HCT116 (cell line): ENCODE measurements around the gene MYO16.

Experiments used
- CBX3 ChIP-seq: IDR thresholded peaks from 2 replicates; pipeline ENCODE4 v1.6.1; 2012; ENCODE audit warnings: low read depth
- CEBPB ChIP-seq: IDR thresholded peaks from 2 replicates; pipeline ENCODE4 v1.6.1; 2012; ENCODE audit warnings: low read depth
- EZH2 ChIP-seq: fragments of 200-600 bp; sonication (generic); IDR thresholded peaks from 2 replicates; pipeline ENCODE4 v1.6.1; 2017; ENCODE audit warnings: antibody characterized with exemption, mixed run types
- POLR2A ChIP-seq: IDR thresholded peaks from 2 replicates; pipeline ENCODE4 v1.7.0; 2011; ENCODE audit warnings: borderline replicate concordance; ENCODE audit not compliant: insufficient read depth, insufficient read length; ENCODE audit errors: extremely low read depth
- RAD21 ChIP-seq: IDR thresholded peaks from 2 replicates; pipeline ENCODE4 v1.6.1; 2012; ENCODE audit warnings: low read depth, mild to moderate bottlenecking
- SP1 ChIP-seq: IDR thresholded peaks from 2 replicates; pipeline ENCODE4 v1.6.1; 2012; ENCODE audit warnings: low read depth
- SRF ChIP-seq: IDR thresholded peaks from 2 replicates; pipeline ENCODE4 v1.6.1; 2012; ENCODE audit warnings: low read depth
- YY1 ChIP-seq: IDR thresholded peaks from 2 replicates; pipeline ENCODE4 v1.6.1; 2011; ENCODE audit warnings: low read length, low read depth, moderate library complexity, mild to moderate bottlenecking; ENCODE audit not compliant: insufficient replicate concordance; ENCODE audit errors: extremely low read depth
- TF ChIP-seq, protein P1 (sequence below): IDR thresholded peaks from 2 replicates; pipeline ENCODE4 v1.6.1; 2012; ENCODE audit warnings: low read depth
- TF ChIP-seq, protein P2 (sequence below), 3 experiments: fragments of 200-600 bp in 1 of 3; sonication (generic) in 1 of 3; IDR thresholded peaks in 2 of 3; conservative IDR thresholded peaks in 1 of 3; 2 replicates each; pipeline ENCODE4 v1.5.1; 2012 to 2017; ENCODE audit warnings: low read depth in 2 of 3, low read length in 2 of 3, antibody characterized with exemption in 1 of 3, borderline replicate concordance in 1 of 3, control low read depth in 1 of 3, mild to moderate bottlenecking in 1 of 3, mixed read lengths in 1 of 3, mixed run types in 1 of 3, moderate library complexity in 1 of 3; ENCODE audit not compliant: insufficient read depth in 1 of 3
- TF ChIP-seq, protein P3 (sequence below): IDR thresholded peaks from 2 replicates; pipeline ENCODE4 v1.6.1; 2012

DNA sequence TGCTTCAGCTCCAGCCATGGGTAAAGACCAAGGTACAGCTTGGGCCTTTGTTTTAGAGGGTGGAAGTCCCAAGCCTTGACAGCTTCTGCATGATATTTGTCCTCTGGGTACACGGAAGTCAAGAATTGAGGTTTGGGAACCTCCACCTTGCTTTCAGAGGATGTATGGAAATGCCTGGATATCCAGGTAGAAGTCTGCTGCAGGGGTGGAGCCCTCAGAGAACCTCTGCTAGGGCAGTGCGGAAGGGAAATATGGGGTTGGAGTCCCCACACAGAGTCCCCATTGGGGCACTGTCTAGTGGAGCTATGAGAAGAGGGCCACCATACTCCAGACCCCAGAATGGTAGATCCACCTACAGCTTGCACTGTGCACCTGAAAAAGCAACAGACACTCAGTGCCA is 23.0 kb upstream of the MYO16 start:
- TF ChIP-seq POLR2A (no peak), RAD21 (no peak), CEBPB (no peak), CBX3 (no peak), YY1 (no peak), SRF (no peak), EZH2 (no peak), SP1 (no peak)
- TF ChIP-seq, protein P1, sequence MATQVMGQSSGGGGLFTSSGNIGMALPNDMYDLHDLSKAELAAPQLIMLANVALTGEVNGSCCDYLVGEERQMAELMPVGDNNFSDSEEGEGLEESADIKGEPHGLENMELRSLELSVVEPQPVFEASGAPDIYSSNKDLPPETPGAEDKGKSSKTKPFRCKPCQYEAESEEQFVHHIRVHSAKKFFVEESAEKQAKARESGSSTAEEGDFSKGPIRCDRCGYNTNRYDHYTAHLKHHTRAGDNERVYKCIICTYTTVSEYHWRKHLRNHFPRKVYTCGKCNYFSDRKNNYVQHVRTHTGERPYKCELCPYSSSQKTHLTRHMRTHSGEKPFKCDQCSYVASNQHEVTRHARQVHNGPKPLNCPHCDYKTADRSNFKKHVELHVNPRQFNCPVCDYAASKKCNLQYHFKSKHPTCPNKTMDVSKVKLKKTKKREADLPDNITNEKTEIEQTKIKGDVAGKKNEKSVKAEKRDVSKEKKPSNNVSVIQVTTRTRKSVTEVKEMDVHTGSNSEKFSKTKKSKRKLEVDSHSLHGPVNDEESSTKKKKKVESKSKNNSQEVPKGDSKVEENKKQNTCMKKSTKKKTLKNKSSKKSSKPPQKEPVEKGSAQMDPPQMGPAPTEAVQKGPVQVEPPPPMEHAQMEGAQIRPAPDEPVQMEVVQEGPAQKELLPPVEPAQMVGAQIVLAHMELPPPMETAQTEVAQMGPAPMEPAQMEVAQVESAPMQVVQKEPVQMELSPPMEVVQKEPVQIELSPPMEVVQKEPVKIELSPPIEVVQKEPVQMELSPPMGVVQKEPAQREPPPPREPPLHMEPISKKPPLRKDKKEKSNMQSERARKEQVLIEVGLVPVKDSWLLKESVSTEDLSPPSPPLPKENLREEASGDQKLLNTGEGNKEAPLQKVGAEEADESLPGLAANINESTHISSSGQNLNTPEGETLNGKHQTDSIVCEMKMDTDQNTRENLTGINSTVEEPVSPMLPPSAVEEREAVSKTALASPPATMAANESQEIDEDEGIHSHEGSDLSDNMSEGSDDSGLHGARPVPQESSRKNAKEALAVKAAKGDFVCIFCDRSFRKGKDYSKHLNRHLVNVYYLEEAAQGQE = no peak
- TF ChIP-seq, protein P2, sequence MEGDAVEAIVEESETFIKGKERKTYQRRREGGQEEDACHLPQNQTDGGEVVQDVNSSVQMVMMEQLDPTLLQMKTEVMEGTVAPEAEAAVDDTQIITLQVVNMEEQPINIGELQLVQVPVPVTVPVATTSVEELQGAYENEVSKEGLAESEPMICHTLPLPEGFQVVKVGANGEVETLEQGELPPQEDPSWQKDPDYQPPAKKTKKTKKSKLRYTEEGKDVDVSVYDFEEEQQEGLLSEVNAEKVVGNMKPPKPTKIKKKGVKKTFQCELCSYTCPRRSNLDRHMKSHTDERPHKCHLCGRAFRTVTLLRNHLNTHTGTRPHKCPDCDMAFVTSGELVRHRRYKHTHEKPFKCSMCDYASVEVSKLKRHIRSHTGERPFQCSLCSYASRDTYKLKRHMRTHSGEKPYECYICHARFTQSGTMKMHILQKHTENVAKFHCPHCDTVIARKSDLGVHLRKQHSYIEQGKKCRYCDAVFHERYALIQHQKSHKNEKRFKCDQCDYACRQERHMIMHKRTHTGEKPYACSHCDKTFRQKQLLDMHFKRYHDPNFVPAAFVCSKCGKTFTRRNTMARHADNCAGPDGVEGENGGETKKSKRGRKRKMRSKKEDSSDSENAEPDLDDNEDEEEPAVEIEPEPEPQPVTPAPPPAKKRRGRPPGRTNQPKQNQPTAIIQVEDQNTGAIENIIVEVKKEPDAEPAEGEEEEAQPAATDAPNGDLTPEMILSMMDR (IDR thresholded peaks at IDR 0.05 in 2 of 3, conservative IDR thresholded peaks at IDR 0.05 in 1 of 3; ENCODE audit: borderline replicate concordance in 1 of 3, insufficient read depth in 1 of 3, low read depth in 2 of 3, low read length in 2 of 3) = no peak
- TF ChIP-seq, protein P3, sequence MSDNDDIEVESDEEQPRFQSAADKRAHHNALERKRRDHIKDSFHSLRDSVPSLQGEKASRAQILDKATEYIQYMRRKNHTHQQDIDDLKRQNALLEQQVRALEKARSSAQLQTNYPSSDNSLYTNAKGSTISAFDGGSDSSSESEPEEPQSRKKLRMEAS = no peak
